Measurements from ENCODE around the gene ANTXRL. TPM values are rescaled to one million over a fixed set of nuclear protein-coding genes. Genes with fewer than 3 reads are reported as not detected.
"Not testable (repeated sequence)": the region's sequence is repeated elsewhere in the genome, so short reads cannot be mapped to it uniquely, and the experiment has no call there.

ANTXRL gene
- total and polyA plus RNA-seq, 2 experiments from 2014 or later = not detected

- TF ChIP-seq CREB1 (CRISPR knock-in tag; IDR thresholded peaks at IDR 0.05; ENCODE audit: low read depth) (no peak), ETS1 (IDR thresholded peaks at IDR 0.05) (no peak), EZH2phosphoT487 (IDR thresholded peaks at IDR 0.05; ENCODE audit: unreplicated experiment) (no peak), STAT1 (IDR thresholded peaks at IDR 0.05; ENCODE audit: unreplicated experiment) (no peak)
Measured at GRCh38 chr10:46270086-46270811, 16.5 kb upstream of the ANTXRL start (continued).

- not testable (repeated sequence) for ATAC-seq; H3K27ac ChIP-seq (ENCODE audit: low read depth); H3K4me2 ChIP-seq; H3F3A ChIP-seq (replicated peaks; ENCODE audit: low read depth); H3K4me1 ChIP-seq (ENCODE audit: insufficient read depth); H2AFZ ChIP-seq; H4K20me1 ChIP-seq (replicated peaks; ENCODE audit: insufficient read depth); H3K27me3 ChIP-seq (ENCODE audit: insufficient read depth); H3K4me3 ChIP-seq; H3K36me3 ChIP-seq (ENCODE audit: insufficient read depth); DNase-seq (ENCODE audit: low spot score); H3K27me3 Mint-ChIP-seq (ENCODE audit: insufficient read depth, low read depth, poor library complexity); H3K9me3 Mint-ChIP-seq; H3K27ac Mint-ChIP-seq; H3K79me2 ChIP-seq (replicated peaks; ENCODE audit: insufficient read depth); H3K36me3 Mint-ChIP-seq (ENCODE audit: low read depth); H3K4me1 Mint-ChIP-seq; H3K4me3 Mint-ChIP-seq; H3K9me2 ChIP-seq (ENCODE audit: insufficient read depth)
Measured at GRCh38 chr10:46270963-46271530, 15.8 kb upstream of the ANTXRL start.

- H3K36me3 ChIP-seq (ENCODE audit: insufficient read depth); H3K27me3 ChIP-seq (ENCODE audit: insufficient read depth); H3F3A ChIP-seq (replicated peaks; ENCODE audit: low read depth); H4K20me1 ChIP-seq (replicated peaks; ENCODE audit: insufficient read depth); H3K36me3 Mint-ChIP-seq (ENCODE audit: low read depth); H3K4me3 Mint-ChIP-seq; H3K4me1 ChIP-seq (ENCODE audit: insufficient read depth); H3K4me3 ChIP-seq; H3K27me3 Mint-ChIP-seq (ENCODE audit: insufficient read depth, low read depth, poor library complexity); H3K9me2 ChIP-seq (ENCODE audit: insufficient read depth); DNase-seq (ENCODE audit: low spot score); H3K27ac ChIP-seq (ENCODE audit: low read depth); H3K79me2 ChIP-seq (replicated peaks; ENCODE audit: insufficient read depth); H3K27ac Mint-ChIP-seq; H3K4me2 ChIP-seq; H2AFZ ChIP-seq; ATAC-seq; H3K9me3 Mint-ChIP-seq; H3K4me1 Mint-ChIP-seq: not testable (repeated sequence)
Measured at GRCh38 chr10:46271795-46272499, 14.8 kb upstream of the ANTXRL start.

- no peaks in the 10 kb centered on the region for H3K4me1 ChIP-seq (ENCODE audit: insufficient read depth)
- no peak overlapping the region for H3K4me3 ChIP-seq
- H3K4me2 ChIP-seq = no peak overlapping the region
- ATAC-seq (no peak), DNase-seq (ENCODE audit: low spot score) (no peak)
- no peaks in the 10 kb centered on the region for H4K20me1 ChIP-seq (replicated peaks; ENCODE audit: insufficient read depth)
- no peaks in the 10 kb centered on the region for H3K27me3 ChIP-seq (ENCODE audit: insufficient read depth)
- Mint-ChIP-seq H3K27ac (no peak overlapping the region), H3K4me1 (peaks cover 9% of the 10 kb centered on the region), H3K36me3 (ENCODE audit: low read depth) (no peaks in the 10 kb centered on the region), H3K27me3 (ENCODE audit: insufficient read depth, low read depth, poor library complexity) (peaks cover 1% of the 10 kb centered on the region), H3K4me3 (no peak overlapping the region), H3K9me3 (no peaks in the 10 kb centered on the region; the same call in 2 of the 3 replicates)
- TF ChIP-seq EZH2 (IDR thresholded peaks at IDR 0.05; ENCODE audit: low read depth, unreplicated experiment) (no peak), CTCF (conservative IDR thresholded peaks at IDR 0.05; ENCODE audit: low read depth in 2 of 2) (no peak)
- H3K27ac ChIP-seq (ENCODE audit: low read depth) = no peak overlapping the region
- no peaks in the 10 kb centered on the region for H3K79me2 ChIP-seq (replicated peaks; ENCODE audit: insufficient read depth)
- H3K9me2 ChIP-seq (ENCODE audit: insufficient read depth) = no peaks in the 10 kb centered on the region
- no peak overlapping the region for H2AFZ ChIP-seq
- H3K36me3 ChIP-seq (ENCODE audit: insufficient read depth) = no peaks in the 10 kb centered on the region
- H3F3A ChIP-seq (replicated peaks; ENCODE audit: low read depth) = no peaks in the 10 kb centered on the region
Measured at GRCh38 chr10:46272863-46273415, 13.9 kb upstream of the ANTXRL start.

All from GM23338 (cell line).